Measurements from ENCODE around the gene MED4. TPM values are rescaled to one million over a fixed set of nuclear protein-coding genes. Genes with fewer than 3 reads are reported as not detected.

Gene MED4
- total RNA-seq, 1 experiment from 2014 or later = 28.5 TPM

GRCh38 chr13:48050550-48050949, 44.4 kb downstream of the MED4 start:
- H3K4me3 Mint-ChIP-seq (ENCODE audit: low read depth, unreplicated experiment) = no peak overlapping the region
- H3K9me3 Mint-ChIP-seq (ENCODE audit: low read depth, unreplicated experiment) = no peaks in the 10 kb centered on the region
- H3K36me3 Mint-ChIP-seq (ENCODE audit: insufficient read depth, unreplicated experiment) = peaks cover 16% of the 10 kb centered on the region
- no TSS peak for BruUV-seq (replicated peaks)
- intact Hi-C loops (cut with micrococcal nuclease; ENCODE audit: unreplicated experiment) = no loop called here
- TF ChIP-seq CTCF (IDR thresholded peaks at IDR 0.05; ENCODE audit: unreplicated experiment) = no peak
- CTCF ChIA-PET = no interaction called here
- H3K27me3 Mint-ChIP-seq (ENCODE audit: unreplicated experiment) = no peaks in the 10 kb centered on the region
- no peak overlapping the region for H3K27ac Mint-ChIP-seq (ENCODE audit: unreplicated experiment)
- H3K4me1 Mint-ChIP-seq (ENCODE audit: low read depth, unreplicated experiment) = no peaks in the 10 kb centered on the region
- no peak for DNase-seq

GRCh38 chr13:48043789-48044503, 51.0 kb downstream of the MED4 start:
- H3K4me3 Mint-ChIP-seq (ENCODE audit: low read depth, unreplicated experiment) = no peak overlapping the region
- intact Hi-C loops (cut with micrococcal nuclease; ENCODE audit: unreplicated experiment) = no loop called here
- no peaks in the 10 kb centered on the region for H3K27me3 Mint-ChIP-seq (ENCODE audit: unreplicated experiment)
- peaks cover 8% of the 10 kb centered on the region for H3K36me3 Mint-ChIP-seq (ENCODE audit: insufficient read depth, unreplicated experiment)
- H3K9me3 Mint-ChIP-seq (ENCODE audit: low read depth, unreplicated experiment) = no peaks in the 10 kb centered on the region
- no peak for DNase-seq
- CTCF ChIA-PET = interaction anchor here (0.5 kb wide), 1 partner anchor 210 kb away, joined by 3 read pairs; no protein-coding TSS in a partner anchor
- H3K4me1 Mint-ChIP-seq (ENCODE audit: low read depth, unreplicated experiment) = peaks cover 6% of the 10 kb centered on the region
- no TSS peak for BruUV-seq (replicated peaks)
- no peak for TF ChIP-seq CTCF (IDR thresholded peaks at IDR 0.05; ENCODE audit: unreplicated experiment)
- no peak overlapping the region for H3K27ac Mint-ChIP-seq (ENCODE audit: unreplicated experiment)

- no peak overlapping the region for H3K27ac Mint-ChIP-seq (ENCODE audit: unreplicated experiment)
- intact Hi-C loops (cut with micrococcal nuclease; ENCODE audit: unreplicated experiment) = no loop called here
- no peak overlapping the region for H3K4me3 Mint-ChIP-seq (ENCODE audit: low read depth, unreplicated experiment)
- DNase-seq = no peak
- H3K9me3 Mint-ChIP-seq (ENCODE audit: low read depth, unreplicated experiment) = no peaks in the 10 kb centered on the region
- H3K36me3 Mint-ChIP-seq (ENCODE audit: insufficient read depth, unreplicated experiment) = peaks cover 15% of the 10 kb centered on the region
- H3K4me1 Mint-ChIP-seq (ENCODE audit: low read depth, unreplicated experiment) = peaks cover 11% of the 10 kb centered on the region
- H3K27me3 Mint-ChIP-seq (ENCODE audit: unreplicated experiment) = no peaks in the 10 kb centered on the region
- no peak for TF ChIP-seq CTCF (IDR thresholded peaks at IDR 0.05; ENCODE audit: unreplicated experiment)
- CTCF ChIA-PET = no interaction called here
- no TSS peak for BruUV-seq (replicated peaks)
These were observed 52.0 kb downstream of the MED4 start for GRCh38 chr13:48042894-48043293.

- H3K27me3 Mint-ChIP-seq (ENCODE audit: unreplicated experiment) = no peaks in the 10 kb centered on the region
- no peak overlapping the region for H3K4me3 Mint-ChIP-seq (ENCODE audit: low read depth, unreplicated experiment)
- TF ChIP-seq CTCF (IDR thresholded peaks at IDR 0.05; ENCODE audit: unreplicated experiment) = no peak
- intact Hi-C loops (cut with micrococcal nuclease; ENCODE audit: unreplicated experiment) = no loop called here
- CTCF ChIA-PET = no interaction called here
- H3K4me1 Mint-ChIP-seq (ENCODE audit: low read depth, unreplicated experiment) = peaks cover 11% of the 10 kb centered on the region
- H3K36me3 Mint-ChIP-seq (ENCODE audit: insufficient read depth, unreplicated experiment) = peaks cover 22% of the 10 kb centered on the region
- BruUV-seq (replicated peaks) = no TSS peak
- no peaks in the 10 kb centered on the region for H3K9me3 Mint-ChIP-seq (ENCODE audit: low read depth, unreplicated experiment)
- no peak for DNase-seq
- no peak overlapping the region for H3K27ac Mint-ChIP-seq (ENCODE audit: unreplicated experiment)
These were observed 54.0 kb downstream of the MED4 start for GRCh38 chr13:48040896-48041295.
